Measurements from ENCODE around the gene LIPT2. TPM values are rescaled to one million over a fixed set of nuclear protein-coding genes. Genes with fewer than 3 reads are reported as not detected.

LIPT2 gene
- total and polyA plus RNA-seq, 7 donors, result 1.2 to 3.9 (median 3.2) TPM

GRCh38 chr11:74524978-74525377 lies 31.5 kb upstream of the LIPT2 start:
- H3K36me3 ChIP-seq, result no peaks in the 10 kb centered on the region
- WGBS, 2 donors, result 57 to 74% methylated on average over 2 of the region's 2 CpGs
- no peak overlapping the region for H3K4me3 ChIP-seq
- DNase-seq, result no peak
- H3K27me3 ChIP-seq, result no peaks in the 10 kb centered on the region
- no peaks in the 10 kb centered on the region for H3K9me3 ChIP-seq
- H3K27ac ChIP-seq, result no peak overlapping the region
- intact Hi-C loops (cut with DNase I), result no loop called here
- no peaks in the 10 kb centered on the region for H3K4me1 ChIP-seq
- TF ChIP-seq EP300 (IDR thresholded peaks at IDR 0.05) (no peak), POLR2AphosphoS5 (IDR thresholded peaks at IDR 0.05) (no peak), CTCF (IDR thresholded peaks at IDR 0.05) (no peak), POLR2A (IDR thresholded peaks at IDR 0.05) (no peak)

GRCh38 chr11:74524501-74524900 lies 31.0 kb upstream of the LIPT2 start:
- no peak overlapping the region for H3K27ac ChIP-seq
- intact Hi-C loops (cut with DNase I), result no loop called here
- no peak for DNase-seq
- H3K4me3 ChIP-seq, result no peak overlapping the region
- no peaks in the 10 kb centered on the region for H3K9me3 ChIP-seq
- TF ChIP-seq POLR2A (IDR thresholded peaks at IDR 0.05) (no peak), EP300 (IDR thresholded peaks at IDR 0.05) (no peak), POLR2AphosphoS5 (IDR thresholded peaks at IDR 0.05) (no peak), CTCF (IDR thresholded peaks at IDR 0.05) (no peak)
- H3K27me3 ChIP-seq, result no peaks in the 10 kb centered on the region
- H3K4me1 ChIP-seq, result no peaks in the 10 kb centered on the region
- WGBS, 2 donors, result 50 to 75% methylated on average over 5 of the region's 5 CpGs
- H3K36me3 ChIP-seq, result no peaks in the 10 kb centered on the region

- Histone ChIP-seq H3K4me1 (no peaks in the 10 kb centered on the region), H3K27ac (no peak overlapping the region), H3K36me3 (no peaks in the 10 kb centered on the region), H3K4me3 (no peak overlapping the region), H3K9me3 (no peaks in the 10 kb centered on the region), H3K27me3 (no peaks in the 10 kb centered on the region)
- 80 to 84% methylated on average over 3 of the region's 3 CpGs for WGBS, 2 donors
- intact Hi-C loops (cut with DNase I), result no loop called here
- DNase-seq, result no peak
- TF ChIP-seq CTCF (IDR thresholded peaks at IDR 0.05), result no peak
- no peak for TF ChIP-seq POLR2AphosphoS5 (IDR thresholded peaks at IDR 0.05)
- no peak for TF ChIP-seq POLR2A (IDR thresholded peaks at IDR 0.05)
Measured at GRCh38 chr11:74522776-74523175, 29.3 kb upstream of the LIPT2 start.

- no peaks in the 10 kb centered on the region for H3K27me3 ChIP-seq
- TF ChIP-seq EP300 (IDR thresholded peaks at IDR 0.05) (no peak), POLR2AphosphoS5 (IDR thresholded peaks at IDR 0.05) (no peak), POLR2A (IDR thresholded peaks at IDR 0.05) (no peak), CTCF (IDR thresholded peaks at IDR 0.05) (no peak)
- no peak overlapping the region for H3K4me3 ChIP-seq
- H3K36me3 ChIP-seq, result no peaks in the 10 kb centered on the region
- H3K9me3 ChIP-seq, result no peaks in the 10 kb centered on the region
- DNase-seq, result no peak
- no peak overlapping the region for H3K27ac ChIP-seq
- WGBS, 2 donors, result 89 to 92% methylated on average over 2 of the region's 2 CpGs
- intact Hi-C loops (cut with DNase I), result no loop called here
- no peaks in the 10 kb centered on the region for H3K4me1 ChIP-seq
Measured at GRCh38 chr11:74521666-74522252, 28.2 kb upstream of the LIPT2 start.

All from sigmoid colon (tissue), 7 donors.